Activated CD4-positive, alpha-beta T cell treated with anti-CD3 and anti-CD28 coated beads for 4 hours (primary cell): ENCODE results near the gene MTCL3.
A peak's percentile ranks its signal among the peaks of the same experiment; 100 is the strongest.

Experiments
- DNase-seq, 2 donors: peaks; one replicate each; pipeline ENCODE4 v3.0.0-alpha.2; 2020

Gene MTCL3

GRCh38 chr6:127514773-127515227 lies 4.3 kb downstream of the MTCL3 start:
- peak; percentile 24 to 33 for DNase-seq

GRCh38 chr6:127514179-127514772 lies 4.9 kb downstream of the MTCL3 start:
- peak in 1 of 2 donors; percentile 1 for DNase-seq

- DNase-seq, result no peak
Observed at GRCh38 chr6:127513425-127513824, 5.7 kb downstream of the MTCL3 start.

GRCh38 chr6:127510876-127511275 lies 8.3 kb downstream of the MTCL3 start:
- DNase-seq, result no peak

GRCh38 chr6:127506894-127507293 lies 12.2 kb downstream of the MTCL3 start:
- no peak for DNase-seq

- no peak for DNase-seq
Observed at GRCh38 chr6:127503022-127503421, 16.1 kb downstream of the MTCL3 start.

- no peak for DNase-seq
Observed at GRCh38 chr6:127497410-127497809, 21.7 kb downstream of the MTCL3 start.

- no peak for DNase-seq
Observed at GRCh38 chr6:127496471-127496870, 22.7 kb downstream of the MTCL3 start.

GRCh38 chr6:127494240-127494767 lies 24.8 kb downstream of the MTCL3 start:
- DNase-seq, result no peak

- no peak for DNase-seq
Observed at GRCh38 chr6:127489248-127489647, 29.9 kb downstream of the MTCL3 start.

GRCh38 chr6:127486934-127487333 lies 32.2 kb downstream of the MTCL3 start:
- DNase-seq, result no peak

GRCh38 chr6:127484212-127484863 lies 34.8 kb downstream of the MTCL3 start:
- DNase-seq, result peak in 1 of 2 donors; percentile 9

GRCh38 chr6:127483399-127484055 lies 35.6 kb downstream of the MTCL3 start:
- no peak for DNase-seq

- no peak for DNase-seq
Observed at GRCh38 chr6:127482325-127482724, 36.8 kb downstream of the MTCL3 start.

- DNase-seq, result no peak
Observed at GRCh38 chr6:127481628-127482027, 37.5 kb downstream of the MTCL3 start.

- no peak for DNase-seq
Observed at GRCh38 chr6:127481111-127481510, 38.0 kb downstream of the MTCL3 start.

- no peak for DNase-seq
Observed at GRCh38 chr6:127477658-127478057, 41.5 kb downstream of the MTCL3 start.

- no peak for DNase-seq
Observed at GRCh38 chr6:127475823-127476176, 43.3 kb downstream of the MTCL3 start.

GRCh38 chr6:127475135-127475822 lies 43.9 kb downstream of the MTCL3 start:
- DNase-seq, result no peak

- no peak for DNase-seq
Observed at GRCh38 chr6:127471379-127472255, 47.5 kb downstream of the MTCL3 start.

- no peak for DNase-seq
Observed at GRCh38 chr6:127468936-127469335, 50.2 kb downstream of the MTCL3 start.

GRCh38 chr6:127466416-127466815 lies 52.7 kb downstream of the MTCL3 start:
- no peak for DNase-seq
